CD4-positive, alpha-beta T cell treated with Interleukin-12 subunit alpha and Interleukin-12 subunit beta, for 1 hour (primary cell): ENCODE data around the gene RYR3.

Experiments used
- DNase-seq: peaks from one replicate; pipeline ENCODE4 v3.0.0-alpha.2; 2020

RYR3 gene

DNA sequence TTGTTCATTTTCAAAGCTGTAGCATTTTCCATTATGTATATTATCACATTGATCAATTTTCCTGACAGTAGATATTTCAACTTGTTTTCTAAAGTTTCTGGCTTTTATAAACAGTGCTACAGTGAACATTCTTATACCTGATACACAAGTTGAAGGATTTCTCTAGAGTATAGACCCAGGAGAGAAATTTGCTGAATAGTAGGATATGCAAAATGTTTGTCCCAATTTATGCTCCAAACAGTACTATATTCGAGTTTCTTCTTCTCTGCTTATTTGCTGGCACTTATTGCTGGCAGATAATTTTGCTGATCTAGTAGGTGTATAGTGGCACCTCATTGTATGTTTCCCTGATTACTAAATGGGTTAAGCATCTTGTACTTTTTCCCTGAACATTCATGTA, 540.3 kb downstream of the RYR3 start:
- DNase-seq, result no peak

DNA sequence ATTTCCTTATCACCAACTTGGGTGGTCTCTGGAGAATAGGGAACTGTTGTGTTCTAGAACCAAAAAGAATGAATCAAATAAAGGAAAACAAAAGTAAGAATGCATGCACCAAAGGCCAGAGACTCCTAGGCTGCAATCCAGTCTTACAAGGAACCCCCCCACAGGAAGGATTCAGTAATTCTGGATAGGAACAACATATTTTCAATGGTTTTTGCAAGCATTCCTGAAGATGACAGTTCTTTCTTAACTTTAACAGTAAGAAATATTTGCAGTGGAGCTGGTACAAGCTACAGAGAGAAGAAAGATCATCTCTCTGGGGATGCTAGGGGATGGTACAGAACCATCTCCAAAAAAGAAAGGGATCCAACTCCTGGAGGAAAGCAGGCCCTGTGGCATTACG, 541.3 kb downstream of the RYR3 start:
- DNase-seq, result no peak

DNA sequence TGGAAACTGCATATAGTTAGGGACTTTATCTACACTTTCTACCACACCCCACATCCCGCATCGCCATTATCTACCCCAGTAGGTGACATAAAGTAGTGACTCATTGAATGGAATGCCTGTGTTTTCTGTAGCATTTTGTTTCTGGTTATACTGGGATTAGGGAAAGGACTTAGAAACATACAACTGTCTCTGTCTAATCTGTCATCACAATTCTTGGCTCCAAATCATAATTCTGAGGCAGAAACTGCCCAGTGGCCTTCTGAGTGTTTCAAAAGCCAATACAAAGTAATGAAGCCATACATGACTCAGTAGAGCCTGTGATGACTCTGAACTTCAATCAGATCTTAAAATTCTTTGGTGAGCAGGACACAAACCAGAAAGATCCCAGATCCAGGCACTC, 541.8 kb downstream of the RYR3 start:
- DNase-seq, result no peak

DNA sequence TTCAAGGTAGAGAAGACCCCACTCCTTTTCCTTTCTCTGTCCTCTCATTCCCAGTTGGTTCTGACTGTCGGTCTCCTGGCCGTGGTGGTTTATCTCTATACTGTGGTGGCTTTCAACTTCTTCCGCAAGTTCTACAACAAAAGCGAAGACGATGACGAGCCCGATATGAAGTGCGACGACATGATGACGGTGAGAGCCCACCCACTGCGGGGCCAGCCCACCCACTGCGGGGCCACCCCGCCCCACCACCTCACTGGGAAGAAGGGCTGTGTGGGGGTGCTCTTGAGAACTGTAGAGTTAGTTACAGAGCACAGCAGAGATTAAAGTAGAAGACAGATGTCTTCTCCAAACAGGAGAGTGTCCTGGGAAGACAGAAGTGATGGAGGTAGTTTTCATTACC, 547.0 kb downstream of the RYR3 start:
- no peak for DNase-seq

DNA sequence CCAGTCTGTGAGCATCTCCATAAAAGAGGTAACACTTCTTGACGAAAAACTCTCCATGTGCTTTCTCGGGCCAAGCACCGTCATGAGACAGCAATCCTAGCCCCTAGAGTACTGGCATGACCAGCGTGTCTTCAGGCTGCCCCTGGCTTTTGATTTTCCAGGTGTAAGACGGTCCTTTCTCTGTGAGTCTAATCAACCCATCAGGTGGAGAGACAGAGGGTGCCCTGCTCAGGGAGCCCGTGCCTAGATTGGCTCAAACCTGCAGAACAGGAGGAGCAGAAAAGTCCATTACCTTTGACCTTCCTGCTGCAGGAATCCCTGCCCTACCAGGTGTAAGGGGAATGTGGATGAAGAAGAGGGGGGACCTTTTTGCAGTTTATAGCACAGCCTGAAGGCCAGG, 548.1 kb downstream of the RYR3 start:
- DNase-seq, result no peak

DNA sequence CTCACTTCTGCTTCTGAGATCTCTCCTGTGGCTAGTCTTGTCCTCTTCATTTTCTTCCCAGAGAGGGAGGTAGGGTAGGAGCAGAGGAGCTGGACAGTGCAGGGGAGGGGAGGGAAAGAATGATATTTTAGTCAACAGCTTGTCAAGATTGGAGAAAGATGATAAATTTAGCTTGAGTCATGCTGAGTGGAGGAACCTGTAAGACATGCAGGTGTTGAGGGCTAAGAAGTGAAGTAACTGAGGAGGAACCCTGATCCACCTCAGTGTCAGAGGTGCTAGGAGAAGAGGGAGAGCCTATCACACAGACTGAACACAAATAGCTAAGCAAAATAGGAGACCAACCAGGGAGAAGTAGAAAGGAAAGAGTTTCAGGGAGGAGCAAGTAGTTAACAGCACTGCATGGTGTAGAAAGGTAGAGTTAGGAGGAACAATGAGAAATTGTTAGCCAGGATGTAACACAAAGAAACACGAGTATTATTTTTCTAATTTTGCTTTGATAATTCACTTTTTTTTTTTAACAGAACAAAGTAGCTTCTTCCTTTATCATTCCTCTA, 549.3 kb downstream of the RYR3 start:
- DNase-seq, result no peak

DNA sequence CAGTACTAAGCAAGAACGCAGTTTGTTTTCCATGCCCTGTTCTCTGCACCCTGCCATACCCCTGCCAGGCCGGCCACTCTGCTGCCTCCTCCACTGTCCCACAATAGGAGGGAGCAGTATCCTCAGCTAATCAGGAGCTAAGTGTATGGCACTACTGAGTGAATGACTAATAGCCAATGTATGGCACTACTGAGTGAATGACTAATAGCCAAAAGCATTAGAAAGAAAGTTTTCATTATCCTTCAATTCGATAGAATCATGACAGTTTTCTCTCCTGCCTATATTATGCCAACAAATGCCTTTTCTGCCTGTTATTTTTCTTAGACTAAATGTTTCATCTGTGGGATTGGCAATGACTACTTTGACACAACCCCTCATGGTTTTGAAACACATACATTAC, 550.0 kb downstream of the RYR3 start:
- no peak for DNase-seq

DNA sequence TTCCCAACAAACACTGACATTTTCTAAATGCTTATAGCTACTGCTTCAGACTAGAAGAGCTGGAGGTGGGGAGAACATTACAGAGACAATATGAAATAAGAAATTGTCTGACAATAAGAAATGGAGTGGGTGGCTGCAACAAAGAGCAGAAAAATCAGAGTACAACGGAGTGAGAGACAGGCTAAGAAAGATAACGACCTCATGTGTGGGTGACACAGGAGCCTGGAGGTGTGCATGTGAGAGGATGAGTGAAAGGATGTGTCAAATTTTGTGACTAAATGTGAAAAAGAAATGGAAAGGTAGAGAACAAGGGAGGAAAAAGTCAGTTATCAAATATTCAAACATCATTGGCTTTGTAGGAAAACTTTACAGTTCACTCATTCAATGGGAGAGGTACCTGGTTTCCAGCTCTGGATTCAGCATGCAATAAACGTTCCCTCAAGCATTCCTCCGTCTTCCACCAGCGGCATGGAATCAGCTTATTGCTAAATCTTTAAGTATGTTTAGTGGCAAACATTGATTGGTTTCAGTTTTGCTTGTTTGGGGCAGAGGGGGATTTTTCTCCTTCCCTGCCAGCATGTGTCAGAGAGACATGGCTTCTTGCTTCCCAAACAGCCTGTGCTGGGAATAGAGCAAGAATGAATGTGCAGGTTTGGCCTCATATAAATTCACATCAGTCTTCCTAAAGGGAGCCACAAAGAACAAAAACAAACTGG, 553.8 kb downstream of the RYR3 start:
- no peak for DNase-seq

DNA sequence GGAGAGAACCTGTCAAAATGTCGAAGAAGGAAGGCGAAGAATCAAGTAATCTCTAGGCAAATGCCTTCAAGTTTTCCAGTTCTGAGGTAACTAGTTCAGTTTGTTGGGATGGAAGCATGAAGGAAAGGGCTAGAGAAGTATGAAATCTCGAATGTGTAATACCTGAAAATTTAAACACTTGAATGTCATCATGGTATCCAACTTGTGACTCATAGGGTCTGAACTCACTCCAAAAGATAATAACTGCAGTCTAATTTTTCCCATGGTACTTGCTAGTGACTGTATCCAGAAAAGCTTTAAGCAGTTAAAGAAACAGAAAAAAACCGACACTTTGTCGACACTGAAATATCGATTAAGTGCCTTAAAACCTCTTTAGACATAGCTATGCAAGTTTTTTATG, 554.6 kb downstream of the RYR3 start:
- DNase-seq, result no peak

DNA sequence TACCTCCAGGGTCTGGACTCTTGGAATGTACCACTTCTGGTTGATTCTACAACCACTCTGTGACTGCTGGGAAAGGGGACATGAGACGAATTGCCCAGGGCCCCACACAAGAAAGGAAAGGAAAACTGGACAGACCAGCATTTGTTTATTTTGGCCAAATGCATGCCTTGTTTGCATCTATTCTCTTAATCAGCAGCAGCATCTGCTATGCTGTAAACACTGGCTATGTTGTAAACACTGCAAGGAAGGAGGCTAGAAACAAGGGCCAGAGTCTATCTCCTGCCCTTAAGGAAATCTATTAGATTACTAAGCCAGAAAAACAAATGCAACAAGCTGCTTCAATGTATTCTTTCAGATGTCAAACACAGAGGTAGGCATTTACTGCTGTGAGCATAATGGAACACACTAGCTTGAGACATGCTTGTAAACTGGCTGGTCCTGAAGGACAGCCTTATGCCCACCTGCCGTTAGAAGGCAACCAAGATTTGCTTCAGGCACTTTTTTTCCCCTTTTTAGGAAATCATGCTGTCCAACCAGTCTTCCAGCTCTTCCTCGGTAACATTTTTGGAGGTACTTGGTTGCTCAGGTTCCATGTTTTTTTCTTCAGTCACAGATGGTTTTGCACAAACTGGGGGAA, 555.5 kb downstream of the RYR3 start:
- DNase-seq, result no peak

DNA sequence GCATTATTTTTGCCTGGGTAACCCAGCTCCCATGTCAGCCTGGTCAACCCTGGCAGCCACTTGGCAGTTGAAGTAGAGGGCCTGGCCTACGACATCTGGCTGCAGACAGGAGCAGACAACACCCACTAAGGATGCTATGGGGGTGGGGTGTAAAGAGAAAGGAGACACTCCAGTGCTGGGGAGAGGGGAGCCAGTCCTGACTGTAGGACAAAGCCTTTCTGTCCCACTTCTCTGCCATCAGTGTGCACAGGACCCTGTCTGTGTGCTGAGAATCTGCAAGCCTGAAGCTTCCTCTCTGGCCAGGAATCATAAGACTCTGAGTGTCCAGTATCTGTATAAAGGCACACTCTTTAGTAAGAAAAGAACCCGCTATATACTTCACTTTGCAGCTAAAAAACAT, 561.2 kb downstream of the RYR3 start:
- DNase-seq, result no peak

DNA sequence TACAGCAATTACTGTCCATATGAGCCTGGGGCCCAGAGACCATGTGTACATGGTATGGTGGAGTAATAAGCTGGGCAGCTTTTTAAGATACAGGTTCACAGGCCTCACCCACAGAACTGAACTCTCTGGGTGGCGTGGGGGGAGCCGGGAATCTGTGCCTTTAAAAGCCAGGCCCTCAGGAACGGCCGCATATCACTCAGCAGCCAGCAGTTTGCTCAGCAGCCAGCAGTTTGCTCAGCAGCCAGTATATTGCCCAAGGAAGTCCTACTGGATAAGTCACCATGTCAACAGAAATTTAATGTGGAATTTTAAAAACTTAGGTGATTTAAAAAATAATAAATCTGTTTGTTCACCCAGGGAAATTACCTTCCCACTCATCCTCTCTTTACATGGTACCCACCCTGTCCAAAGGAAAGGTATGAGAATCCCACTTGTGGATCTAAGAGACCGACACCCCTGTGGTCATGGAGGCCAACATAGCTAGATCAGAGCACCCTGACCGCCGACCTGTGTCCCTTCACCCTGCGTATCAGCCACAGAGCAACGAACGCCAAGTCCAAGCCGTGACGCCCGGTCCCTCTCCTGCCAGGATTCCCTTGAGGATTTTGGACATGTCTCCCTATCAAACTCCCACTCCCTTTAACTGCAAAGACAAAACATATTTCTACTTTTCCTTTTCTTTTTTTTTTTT, 561.8 kb downstream of the RYR3 start:
- DNase-seq, result no peak

DNA sequence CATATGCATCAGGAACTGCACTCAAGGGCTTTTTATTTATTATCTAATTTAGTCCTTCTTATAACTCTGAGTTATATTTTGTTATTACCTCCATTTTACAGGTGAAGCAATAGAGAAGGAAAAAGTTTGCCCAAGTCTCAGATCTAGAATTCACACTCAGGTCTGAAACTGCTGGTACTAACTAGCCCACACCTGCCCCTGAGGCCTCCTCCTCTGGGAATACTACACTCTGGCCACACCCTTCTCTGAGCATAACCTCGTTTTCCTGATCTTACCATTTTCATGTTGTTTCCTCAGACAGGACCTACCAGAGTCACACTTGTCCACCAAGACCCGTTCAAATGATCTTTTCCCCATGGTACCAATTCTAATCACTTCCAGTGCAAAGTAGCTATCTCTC, 563.4 kb downstream of the RYR3 start:
- no peak for DNase-seq

DNA sequence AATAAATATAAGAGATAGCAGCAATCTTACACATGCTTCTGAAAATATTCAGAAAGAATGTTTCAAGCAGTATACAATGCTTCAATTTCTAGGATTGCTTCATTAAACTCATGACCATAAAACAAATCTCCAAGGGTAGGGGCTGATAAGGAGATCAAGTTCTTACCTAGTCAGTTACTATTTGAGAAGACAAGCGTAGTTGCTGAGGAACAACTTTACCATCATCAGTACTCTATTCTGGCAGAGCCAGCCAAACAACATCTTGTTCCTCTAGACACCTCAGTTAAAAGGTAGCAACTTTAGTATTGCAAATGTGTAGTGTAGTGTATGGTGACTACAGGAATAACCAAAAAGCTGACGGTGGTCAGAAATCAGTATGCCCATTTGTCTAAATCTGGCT, 572.2 kb downstream of the RYR3 start:
- no peak for DNase-seq

DNA sequence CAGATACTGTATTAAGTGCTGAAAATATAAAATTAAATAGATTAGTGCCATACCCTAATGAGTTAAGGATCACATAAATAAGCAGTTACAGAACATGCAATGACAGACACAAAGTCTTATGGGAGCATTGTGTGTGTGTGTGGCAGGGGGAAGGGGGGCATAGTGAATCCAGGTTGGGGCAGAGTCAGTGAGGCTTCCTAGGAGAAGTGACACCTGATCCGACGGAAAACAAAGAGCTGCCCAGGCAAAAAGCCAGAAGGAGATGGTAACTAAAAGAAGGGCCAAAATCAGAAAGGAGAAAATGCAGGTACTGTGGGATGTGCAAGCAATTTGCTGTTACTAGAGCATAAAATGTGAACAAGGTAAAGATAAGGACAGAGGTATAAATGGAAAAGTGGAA, 577.4 kb downstream of the RYR3 start:
- DNase-seq, result no peak

DNA sequence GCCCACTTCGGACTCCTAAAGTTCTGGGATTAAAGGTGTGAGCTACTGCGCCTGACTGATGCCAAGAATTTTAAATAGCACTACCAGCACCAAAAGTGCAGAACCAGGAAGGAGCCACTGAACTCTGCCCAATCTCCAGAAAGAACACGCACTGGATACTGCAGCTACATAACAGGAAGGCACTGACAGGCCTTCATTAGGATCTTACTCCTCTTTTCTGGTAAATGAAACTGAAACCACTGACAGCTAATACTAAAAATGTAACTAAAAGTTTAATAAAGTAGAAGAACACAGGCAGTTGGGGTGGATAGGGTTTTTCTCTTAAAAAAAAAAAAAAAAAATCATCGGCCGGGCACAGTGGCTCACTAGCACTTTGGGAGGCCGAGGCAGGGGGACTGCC, 583.4 kb downstream of the RYR3 start:
- DNase-seq, result no peak

DNA sequence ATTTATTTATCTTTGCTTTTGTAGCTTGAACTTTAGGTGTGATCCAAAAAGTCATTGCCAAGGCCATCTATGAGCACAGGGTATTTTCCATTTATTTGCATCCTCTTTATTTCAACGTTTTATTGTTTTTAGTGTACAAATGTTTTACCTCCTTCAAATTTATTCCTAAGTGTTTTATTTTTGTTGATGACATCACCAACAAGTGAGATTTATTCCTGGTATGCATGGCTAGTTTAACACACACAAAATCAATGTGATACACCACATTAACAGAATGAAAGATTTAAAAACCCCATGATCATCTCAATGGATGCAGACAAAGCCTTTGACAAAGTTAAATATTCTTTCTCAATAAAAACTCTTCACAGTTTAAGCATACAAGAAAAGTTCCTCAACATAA, 591.3 kb downstream of the RYR3 start:
- DNase-seq, result no peak

DNA sequence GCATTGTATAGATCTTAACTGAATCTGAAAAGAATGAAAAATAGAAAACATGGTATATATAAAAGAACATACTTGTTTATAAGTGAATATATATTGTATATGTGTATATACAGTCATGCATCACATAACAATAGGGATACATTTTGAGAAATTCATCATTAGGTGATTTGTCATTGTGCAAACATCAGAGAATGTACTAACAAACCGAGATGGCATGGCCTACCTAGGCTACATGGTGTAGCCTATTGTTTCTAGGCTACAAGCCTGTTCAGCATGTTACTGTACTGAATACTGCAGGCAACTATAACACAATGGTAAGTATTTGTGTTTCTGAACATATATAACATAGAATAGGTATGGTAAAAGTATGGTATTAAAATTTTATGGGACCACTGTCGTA, 592.9 kb downstream of the RYR3 start:
- no peak for DNase-seq

DNA sequence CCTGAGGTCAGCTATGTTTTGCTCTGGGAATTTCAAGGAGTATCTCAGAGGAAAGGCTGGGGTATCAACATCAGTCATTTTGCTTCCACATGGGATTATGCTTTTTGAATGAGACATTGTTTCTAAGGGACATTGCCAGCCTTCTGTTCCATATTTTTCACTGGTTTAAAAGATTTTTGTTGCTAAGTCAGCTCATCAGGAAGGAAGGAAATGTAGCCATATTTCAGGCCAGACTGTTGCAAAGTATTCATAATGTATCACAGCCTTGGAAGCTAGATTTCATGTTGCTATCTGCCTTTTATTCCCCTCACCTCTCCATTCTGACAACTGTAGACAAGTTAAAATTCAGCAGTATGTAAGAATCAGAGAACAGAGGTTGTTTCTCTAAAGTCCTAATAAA, 596.6 kb downstream of the RYR3 start:
- DNase-seq, result no peak

DNA sequence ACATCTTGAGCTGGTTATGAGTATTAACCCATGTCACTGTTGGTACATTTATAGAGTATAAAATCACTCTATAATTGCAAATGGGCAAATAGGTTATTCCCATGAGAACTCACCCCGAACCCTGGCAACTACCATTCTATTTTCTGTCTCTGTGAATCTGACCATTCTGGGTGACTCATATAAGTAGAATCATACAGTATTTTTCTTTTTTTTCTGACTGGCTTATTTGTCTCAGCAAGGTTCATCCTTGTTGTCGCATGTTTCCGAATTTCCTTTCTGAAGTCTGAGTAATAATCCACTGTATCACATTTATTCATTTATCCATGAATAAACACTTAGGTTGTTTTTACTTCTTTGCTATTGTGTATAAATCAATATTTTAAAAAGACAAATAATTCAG, 597.6 kb downstream of the RYR3 start:
- no peak for DNase-seq

DNA sequence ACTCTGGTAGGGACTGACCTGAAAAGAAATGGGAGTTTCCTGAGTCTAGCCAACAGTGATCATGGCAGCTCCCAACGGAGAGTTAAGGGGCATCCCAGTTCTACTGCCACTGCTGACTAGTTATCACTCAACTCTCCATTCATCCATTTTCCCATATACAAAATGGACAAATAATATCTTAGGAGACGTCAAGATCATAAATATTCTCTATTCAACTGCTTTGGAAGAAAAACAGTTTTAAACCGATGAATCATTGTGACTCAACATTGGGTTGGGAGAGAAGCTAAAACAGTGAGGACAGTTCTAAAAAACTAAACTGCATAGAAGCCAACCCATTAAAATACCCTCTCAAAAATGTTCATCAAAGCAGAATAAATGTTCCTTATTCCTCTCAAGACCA, 600.0 kb downstream of the RYR3 start:
- DNase-seq, result no peak

DNA sequence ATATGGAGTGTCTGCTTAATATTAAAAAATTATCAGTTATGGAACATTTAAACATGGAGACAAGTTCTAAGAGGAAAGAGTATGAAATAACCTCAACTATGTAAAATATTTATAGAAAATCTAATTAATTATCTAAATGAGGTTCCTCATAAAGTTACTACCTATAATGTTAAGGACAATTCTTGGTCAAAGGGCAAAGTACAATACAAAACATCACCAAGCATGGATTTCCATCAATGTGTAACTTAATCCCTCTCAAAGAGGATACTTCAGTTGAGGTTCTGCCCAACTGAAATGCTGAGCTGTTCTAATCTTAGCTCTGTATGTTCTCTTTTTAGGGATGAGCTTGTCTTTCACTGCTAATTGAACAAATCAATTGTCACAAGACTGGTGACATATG, 601.6 kb downstream of the RYR3 start:
- DNase-seq, result no peak

DNA sequence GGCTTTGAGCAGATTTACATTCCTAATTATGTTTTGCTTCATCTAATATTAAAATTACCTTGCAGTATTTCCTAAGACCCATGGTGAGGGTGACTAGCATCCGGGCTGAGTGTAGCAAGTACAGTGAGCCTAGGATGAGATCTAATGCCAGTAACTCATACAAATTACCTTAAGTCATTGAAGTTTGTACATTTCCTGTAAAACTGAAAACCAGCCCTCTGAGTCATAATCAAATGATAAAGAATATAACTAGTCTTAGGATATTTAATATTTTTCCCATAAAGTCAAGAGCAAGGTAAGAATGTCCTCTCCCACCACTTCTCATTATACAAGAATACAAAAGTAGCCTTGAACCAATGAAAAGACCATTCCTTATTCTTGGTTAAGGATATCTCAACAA, 602.7 kb downstream of the RYR3 start:
- no peak for DNase-seq
